ENCODE results near the gene NOL3. TPM values are rescaled to one million over a fixed set of nuclear protein-coding genes. Genes with fewer than 3 reads are reported as not detected.

NOL3 gene
- total and polyA plus RNA-seq, 9 of the 15 experiments (the other 6 are each of a cell fraction or from before 2014, with no cell fraction given), result 0.45 to 14.0 (median 5.4) TPM

DNA sequence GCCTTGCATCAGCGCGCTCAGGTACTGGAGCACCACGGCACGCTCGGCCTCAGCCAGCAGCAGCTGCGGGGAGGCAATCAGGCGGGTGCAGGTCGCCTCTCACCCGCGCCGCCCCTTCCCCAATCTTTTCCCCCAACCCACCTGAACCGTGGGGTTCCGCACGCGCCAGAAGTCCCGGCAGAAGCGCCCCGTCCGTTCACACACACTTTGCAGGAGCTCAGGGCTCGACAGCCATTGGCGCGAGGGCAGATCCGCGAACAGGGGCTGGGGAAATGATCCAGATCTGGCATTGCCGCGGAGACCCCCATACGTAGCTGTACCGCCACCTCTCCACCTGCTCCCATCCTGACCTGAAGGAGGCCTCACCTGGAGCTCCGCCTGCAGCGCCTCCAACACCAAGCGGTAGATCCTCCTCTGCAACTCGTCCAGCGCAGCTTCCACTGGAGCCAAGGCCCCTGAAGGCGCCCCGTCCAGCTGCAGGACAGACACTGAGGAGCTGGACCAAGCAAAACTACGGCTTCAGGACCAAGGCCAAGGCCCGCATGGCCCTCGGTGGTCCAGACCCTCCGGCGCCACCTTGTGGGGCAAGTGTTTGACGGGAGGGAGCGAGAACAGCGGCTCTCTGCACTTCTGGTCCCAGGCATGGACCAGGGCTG is 14.8 kb downstream of the NOL3 start (continued):
- TF ChIP-seq, protein P1, sequence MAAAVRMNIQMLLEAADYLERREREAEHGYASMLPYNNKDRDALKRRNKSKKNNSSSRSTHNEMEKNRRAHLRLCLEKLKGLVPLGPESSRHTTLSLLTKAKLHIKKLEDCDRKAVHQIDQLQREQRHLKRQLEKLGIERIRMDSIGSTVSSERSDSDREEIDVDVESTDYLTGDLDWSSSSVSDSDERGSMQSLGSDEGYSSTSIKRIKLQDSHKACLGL (CRISPR knock-in tag; IDR thresholded peaks at IDR 0.05; ENCODE audit: borderline replicate concordance, poor library complexity, severe bottlenecking), result peak; percentile 63
- TF ChIP-seq SMAD2 (IDR thresholded peaks at IDR 0.05; ENCODE audit: low read depth, low read length), result no peak
- TF ChIP-seq, protein P2, sequence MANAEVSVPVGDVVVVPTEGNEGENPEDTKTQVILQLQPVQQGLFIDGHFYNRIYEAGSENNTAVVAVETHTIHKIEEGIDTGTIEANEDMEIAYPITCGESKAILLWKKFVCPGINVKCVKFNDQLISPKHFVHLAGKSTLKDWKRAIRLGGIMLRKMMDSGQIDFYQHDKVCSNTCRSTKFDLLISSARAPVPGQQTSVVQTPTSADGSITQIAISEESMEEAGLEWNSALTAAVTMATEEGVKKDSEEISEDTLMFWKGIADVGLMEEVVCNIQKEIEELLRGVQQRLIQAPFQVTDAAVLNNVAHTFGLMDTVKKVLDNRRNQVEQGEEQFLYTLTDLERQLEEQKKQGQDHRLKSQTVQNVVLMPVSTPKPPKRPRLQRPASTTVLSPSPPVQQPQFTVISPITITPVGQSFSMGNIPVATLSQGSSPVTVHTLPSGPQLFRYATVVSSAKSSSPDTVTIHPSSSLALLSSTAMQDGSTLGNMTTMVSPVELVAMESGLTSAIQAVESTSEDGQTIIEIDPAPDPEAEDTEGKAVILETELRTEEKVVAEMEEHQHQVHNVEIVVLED (CRISPR knock-in tag; IDR thresholded peaks at IDR 0.05), result no peak
- TF ChIP-seq, protein P3, sequence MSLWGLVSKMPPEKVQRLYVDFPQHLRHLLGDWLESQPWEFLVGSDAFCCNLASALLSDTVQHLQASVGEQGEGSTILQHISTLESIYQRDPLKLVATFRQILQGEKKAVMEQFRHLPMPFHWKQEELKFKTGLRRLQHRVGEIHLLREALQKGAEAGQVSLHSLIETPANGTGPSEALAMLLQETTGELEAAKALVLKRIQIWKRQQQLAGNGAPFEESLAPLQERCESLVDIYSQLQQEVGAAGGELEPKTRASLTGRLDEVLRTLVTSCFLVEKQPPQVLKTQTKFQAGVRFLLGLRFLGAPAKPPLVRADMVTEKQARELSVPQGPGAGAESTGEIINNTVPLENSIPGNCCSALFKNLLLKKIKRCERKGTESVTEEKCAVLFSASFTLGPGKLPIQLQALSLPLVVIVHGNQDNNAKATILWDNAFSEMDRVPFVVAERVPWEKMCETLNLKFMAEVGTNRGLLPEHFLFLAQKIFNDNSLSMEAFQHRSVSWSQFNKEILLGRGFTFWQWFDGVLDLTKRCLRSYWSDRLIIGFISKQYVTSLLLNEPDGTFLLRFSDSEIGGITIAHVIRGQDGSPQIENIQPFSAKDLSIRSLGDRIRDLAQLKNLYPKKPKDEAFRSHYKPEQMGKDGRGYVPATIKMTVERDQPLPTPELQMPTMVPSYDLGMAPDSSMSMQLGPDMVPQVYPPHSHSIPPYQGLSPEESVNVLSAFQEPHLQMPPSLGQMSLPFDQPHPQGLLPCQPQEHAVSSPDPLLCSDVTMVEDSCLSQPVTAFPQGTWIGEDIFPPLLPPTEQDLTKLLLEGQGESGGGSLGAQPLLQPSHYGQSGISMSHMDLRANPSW (CRISPR knock-in tag; IDR thresholded peaks at IDR 0.05), result 0 out of 2 replicates have a peak, but pooled peaks have one; percentile 59
- TF ChIP-seq ZNF785 (CRISPR knock-in tag; IDR thresholded peaks at IDR 0.05), result no peak
- TF ChIP-seq, protein P4, sequence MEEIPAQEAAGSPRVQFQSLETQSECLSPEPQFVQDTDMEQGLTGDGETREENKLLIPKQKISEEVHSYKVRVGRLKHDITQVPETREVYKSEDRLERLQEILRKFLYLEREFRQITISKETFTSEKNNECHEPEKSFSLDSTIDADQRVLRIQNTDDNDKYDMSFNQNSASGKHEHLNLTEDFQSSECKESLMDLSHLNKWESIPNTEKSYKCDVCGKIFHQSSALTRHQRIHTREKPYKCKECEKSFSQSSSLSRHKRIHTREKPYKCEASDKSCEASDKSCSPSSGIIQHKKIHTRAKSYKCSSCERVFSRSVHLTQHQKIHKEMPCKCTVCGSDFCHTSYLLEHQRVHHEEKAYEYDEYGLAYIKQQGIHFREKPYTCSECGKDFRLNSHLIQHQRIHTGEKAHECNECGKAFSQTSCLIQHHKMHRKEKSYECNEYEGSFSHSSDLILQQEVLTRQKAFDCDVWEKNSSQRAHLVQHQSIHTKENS (CRISPR knock-in tag; IDR thresholded peaks at IDR 0.05), result no peak
- no peak for TF ChIP-seq ELF4 (CRISPR knock-in tag; IDR thresholded peaks at IDR 0.05)
- 0 out of 2 replicates have a peak, but pooled peaks have one; percentile 31 for TF ChIP-seq TOE1 (IDR thresholded peaks at IDR 0.05; ENCODE audit: borderline replicate concordance)
- peak; percentile 96; the same call in 1 of the 2 replicates for TF ChIP-seq TOE1 (CRISPR knock-in tag; IDR thresholded peaks at IDR 0.05; ENCODE audit: borderline replicate concordance, low read depth)
- no peak for TF ChIP-seq RFX1 (IDR thresholded peaks at IDR 0.05)
- TF ChIP-seq TEAD2 (tag; IDR thresholded peaks at IDR 0.05), result no peak
- TF ChIP-seq PRMT5 (CRISPR knock-in tag; IDR thresholded peaks at IDR 0.05), result peak; percentile 88
- no peak for TF ChIP-seq NR2C1 (IDR thresholded peaks at IDR 0.05)
- TF ChIP-seq NR2C1 (tag; IDR thresholded peaks at IDR 0.05), result no peak
- no peak for TF ChIP-seq POU5F1 (IDR thresholded peaks at IDR 0.05; ENCODE audit: borderline replicate concordance, low read depth, low read length, partially characterized antibody)
- TF ChIP-seq PHB2 (IDR thresholded peaks at IDR 0.05; ENCODE audit: low read depth), result no peak
- TF ChIP-seq, protein P5, sequence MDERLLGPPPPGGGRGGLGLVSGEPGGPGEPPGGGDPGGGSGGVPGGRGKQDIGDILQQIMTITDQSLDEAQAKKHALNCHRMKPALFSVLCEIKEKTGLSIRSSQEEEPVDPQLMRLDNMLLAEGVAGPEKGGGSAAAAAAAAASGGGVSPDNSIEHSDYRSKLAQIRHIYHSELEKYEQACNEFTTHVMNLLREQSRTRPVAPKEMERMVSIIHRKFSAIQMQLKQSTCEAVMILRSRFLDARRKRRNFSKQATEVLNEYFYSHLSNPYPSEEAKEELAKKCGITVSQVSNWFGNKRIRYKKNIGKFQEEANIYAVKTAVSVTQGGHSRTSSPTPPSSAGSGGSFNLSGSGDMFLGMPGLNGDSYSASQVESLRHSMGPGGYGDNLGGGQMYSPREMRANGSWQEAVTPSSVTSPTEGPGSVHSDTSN (CRISPR knock-in tag; IDR thresholded peaks at IDR 0.05; ENCODE audit: low read depth), result no peak
- TF ChIP-seq, protein P5 (tag; conservative IDR thresholded peaks at IDR 0.05; ENCODE audit: low read depth), result no peak
